Globus pallidus (tissue), 1 donor: ENCODE measurements around the gene TTPAL.
A peak's percentile ranks its signal among the peaks of the same experiment; 100 is the strongest.

Source experiments
- DNase-seq: peaks from one replicate; pipeline ENCODE4 v3.0.0-alpha.2; 2015; ENCODE audit warnings: low spot score

The TTPAL gene

GRCh38 chr20:44497761-44498160, 22.1 kb downstream of the TTPAL start:
- DNase-seq: no peak

GRCh38 chr20:44500221-44500620, 24.5 kb downstream of the TTPAL start:
- DNase-seq: no peak

- no peak for DNase-seq
Observed at GRCh38 chr20:44501448-44501847, 25.8 kb downstream of the TTPAL start.

GRCh38 chr20:44502968-44503367, 27.3 kb downstream of the TTPAL start:
- DNase-seq: no peak

- no peak for DNase-seq
Observed at GRCh38 chr20:44504402-44505307, 29.0 kb downstream of the TTPAL start.

- no peak for DNase-seq
Observed at GRCh38 chr20:44509762-44510161, 34.1 kb downstream of the TTPAL start.

GRCh38 chr20:44513871-44514270, 38.2 kb downstream of the TTPAL start:
- no peak for DNase-seq

- DNase-seq: no peak
Observed at GRCh38 chr20:44516491-44516890, 40.8 kb downstream of the TTPAL start.

GRCh38 chr20:44517454-44517853, 41.8 kb downstream of the TTPAL start:
- DNase-seq: no peak

- DNase-seq: no peak
Observed at GRCh38 chr20:44518248-44518647, 42.6 kb downstream of the TTPAL start.

- DNase-seq: no peak
Observed at GRCh38 chr20:44520881-44521280, 45.2 kb downstream of the TTPAL start.

- peak; percentile 94 for DNase-seq
Observed at GRCh38 chr20:44521484-44522481, 46.1 kb downstream of the TTPAL start, which contains the start of gene SERINC3. SERINC3 (minus strand) TSS chr20:44522070; CDS start chr20:44521951, 119 bp downstream.

- DNase-seq: no peak
Observed at GRCh38 chr20:44522841-44523240, 47.2 kb downstream of the TTPAL start.

- DNase-seq: no peak
Observed at GRCh38 chr20:44523746-44524145, 48.1 kb downstream of the TTPAL start.

GRCh38 chr20:44526129-44526528, 50.5 kb downstream of the TTPAL start:
- DNase-seq: no peak

GRCh38 chr20:44527716-44528199, 52.1 kb downstream of the TTPAL start:
- no peak for DNase-seq

- no peak for DNase-seq
Observed at GRCh38 chr20:44528309-44528708, 52.6 kb downstream of the TTPAL start.

- DNase-seq: no peak
Observed at GRCh38 chr20:44532259-44532980, 56.7 kb downstream of the TTPAL start.

- no peak for DNase-seq
Observed at GRCh38 chr20:44532981-44533331, 57.3 kb downstream of the TTPAL start.

GRCh38 chr20:44533928-44534327, 58.3 kb downstream of the TTPAL start:
- DNase-seq: no peak

GRCh38 chr20:44536175-44536574, 60.5 kb downstream of the TTPAL start:
- DNase-seq: no peak

- no peak for DNase-seq
Observed at GRCh38 chr20:44537993-44538392, 62.3 kb downstream of the TTPAL start.
